Esophagus muscularis mucosa (tissue), 3 donors: ENCODE measurements around the gene IKBKG.

Source experiments
- EP300 ChIP-seq: sonication (generic); formaldehyde crosslinking; IDR thresholded peaks from one replicate; pipeline ENCODE4 v1.6.1; 2017; ENCODE audit warnings: antibody characterized with exemption
- TF ChIP-seq, protein P1 (sequence below), 3 experiments: fragments of 200-600 bp in 2 of 3; fragments of 450-650 bp in 1 of 3; sonication (generic) in 2 of 3; IDR thresholded peaks; one replicate each; pipeline ENCODE4 v1.5.1; 2017 to 2019; ENCODE audit warnings: antibody characterized with exemption in 3 of 3, mild to moderate bottlenecking in 2 of 3, moderate library complexity in 1 of 3

DNA sequence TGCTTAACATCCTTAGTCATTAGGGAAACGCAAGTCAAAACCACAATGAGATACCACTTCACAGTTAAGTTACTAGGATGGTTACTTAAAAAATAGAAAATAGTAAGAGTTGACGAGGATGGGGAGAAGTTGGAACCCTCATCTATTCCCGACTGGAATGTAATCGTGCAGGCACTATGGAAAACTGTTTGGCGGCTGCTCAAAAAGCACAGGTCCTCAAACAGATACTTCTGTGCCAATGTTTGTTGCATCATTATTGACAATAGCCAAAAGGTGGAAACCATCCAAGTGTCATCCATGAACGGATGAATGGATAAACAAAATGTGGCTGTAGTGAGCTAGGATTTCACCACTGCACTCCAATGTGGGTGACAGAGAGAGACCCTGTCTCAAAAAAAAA is 60.0 kb downstream of the IKBKG start:
- TF ChIP-seq, protein P1, sequence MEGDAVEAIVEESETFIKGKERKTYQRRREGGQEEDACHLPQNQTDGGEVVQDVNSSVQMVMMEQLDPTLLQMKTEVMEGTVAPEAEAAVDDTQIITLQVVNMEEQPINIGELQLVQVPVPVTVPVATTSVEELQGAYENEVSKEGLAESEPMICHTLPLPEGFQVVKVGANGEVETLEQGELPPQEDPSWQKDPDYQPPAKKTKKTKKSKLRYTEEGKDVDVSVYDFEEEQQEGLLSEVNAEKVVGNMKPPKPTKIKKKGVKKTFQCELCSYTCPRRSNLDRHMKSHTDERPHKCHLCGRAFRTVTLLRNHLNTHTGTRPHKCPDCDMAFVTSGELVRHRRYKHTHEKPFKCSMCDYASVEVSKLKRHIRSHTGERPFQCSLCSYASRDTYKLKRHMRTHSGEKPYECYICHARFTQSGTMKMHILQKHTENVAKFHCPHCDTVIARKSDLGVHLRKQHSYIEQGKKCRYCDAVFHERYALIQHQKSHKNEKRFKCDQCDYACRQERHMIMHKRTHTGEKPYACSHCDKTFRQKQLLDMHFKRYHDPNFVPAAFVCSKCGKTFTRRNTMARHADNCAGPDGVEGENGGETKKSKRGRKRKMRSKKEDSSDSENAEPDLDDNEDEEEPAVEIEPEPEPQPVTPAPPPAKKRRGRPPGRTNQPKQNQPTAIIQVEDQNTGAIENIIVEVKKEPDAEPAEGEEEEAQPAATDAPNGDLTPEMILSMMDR (IDR thresholded peaks at IDR 0.05) = no peak
- TF ChIP-seq EP300 = no peak
